Measurements from ENCODE around the gene ZNF688.
A peak's percentile ranks its signal among the peaks of the same experiment; 100 is the strongest.
"Not testable (repeated sequence)": the region's sequence is repeated elsewhere in the genome, so short reads cannot be mapped to it uniquely, and the experiment has no call there.

Gene ZNF688

GRCh38 chr16:30571445-30572322, at the start of gene ZNF688:
ZNF688 (minus strand) TSS chr16:30571714; CDS start chr16:30571629, 85 bp downstream.
- DNase-seq: peak; percentile 98

GRCh38 chr16:30620169-30620568, 48.7 kb upstream of the ZNF688 start:
- no peak for DNase-seq

GRCh38 chr16:30619638-30620037, 48.1 kb upstream of the ZNF688 start:
- no peak for DNase-seq

DNA sequence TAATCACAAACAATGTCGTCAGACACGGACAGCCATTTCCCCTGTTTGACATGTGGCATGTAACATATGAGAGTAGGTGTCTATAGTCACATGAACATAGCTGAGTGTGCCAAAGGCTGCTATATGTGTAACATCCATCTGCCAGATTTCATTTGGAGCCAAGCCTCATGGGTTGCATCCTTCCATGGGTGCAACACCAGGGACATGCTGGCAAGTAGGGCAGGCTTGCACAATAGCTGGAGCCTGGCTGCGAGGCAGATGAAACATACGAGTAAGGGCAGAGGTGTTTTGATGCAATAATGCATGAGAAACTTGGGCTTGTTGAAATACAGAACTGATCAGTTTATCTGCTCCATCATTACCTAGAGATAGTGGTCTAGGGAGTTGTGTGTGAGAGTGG, 47.7 kb upstream of the ZNF688 start:
- DNase-seq: no peak

- DNase-seq: peak; percentile 66
Observed at GRCh38 chr16:30615358-30616091, 44.0 kb upstream of the ZNF688 start.

GRCh38 chr16:30609926-30610839, 38.7 kb upstream of the ZNF688 start, which contains the start of gene ZNF689:
ZNF689 (minus strand) TSS chr16:30610389; CDS start chr16:30610041, 348 bp downstream.
- DNase-seq: peak; percentile 92

DNA sequence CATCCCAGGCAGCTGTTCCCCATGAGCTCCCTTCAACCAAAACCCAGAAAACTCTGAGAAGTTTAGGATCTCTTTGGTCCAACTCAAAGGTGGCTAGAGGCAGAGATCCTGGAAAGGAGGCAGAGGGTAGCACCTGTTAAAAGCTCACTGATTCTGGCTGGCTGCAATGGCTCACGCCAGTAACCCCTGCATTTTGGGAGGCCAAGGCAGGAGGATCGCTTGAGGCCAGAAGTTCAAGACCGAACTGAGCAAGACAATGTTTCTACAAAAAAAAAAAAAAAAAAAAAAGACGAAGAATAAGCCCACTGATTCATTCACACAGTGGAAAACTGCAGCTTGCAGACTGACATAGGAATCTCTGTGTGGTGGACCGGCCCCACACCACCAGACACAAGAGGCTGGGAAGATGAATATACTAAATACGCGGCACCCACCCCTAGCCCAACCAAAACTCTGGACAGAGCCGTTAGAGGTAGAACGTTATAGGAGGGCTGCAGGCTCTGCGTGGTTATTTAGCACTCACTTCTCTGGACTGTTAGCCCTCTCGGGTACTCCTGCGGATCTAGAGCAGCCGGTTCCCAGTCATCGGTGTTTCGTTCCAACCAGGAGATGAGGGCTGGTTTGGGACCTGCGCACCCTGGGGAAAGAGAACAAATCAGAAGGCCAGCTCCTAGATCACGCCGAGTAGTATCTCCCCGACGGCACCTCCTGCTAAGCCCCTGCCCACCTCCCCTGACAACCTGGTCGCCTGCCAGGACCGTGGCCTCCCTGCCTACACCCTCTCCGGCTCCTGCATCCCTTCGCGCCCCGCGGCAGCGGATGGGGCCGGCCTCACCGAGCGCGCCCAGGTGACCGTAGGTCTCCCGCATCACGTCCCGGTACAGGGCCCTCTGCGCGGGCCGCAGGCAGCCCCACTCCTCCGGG, 37.8 kb upstream of the ZNF688 start:
- DNase-seq: peak; percentile 23

GRCh38 chr16:30606004-30606403, 34.5 kb upstream of the ZNF688 start:
- DNase-seq: no peak

DNA sequence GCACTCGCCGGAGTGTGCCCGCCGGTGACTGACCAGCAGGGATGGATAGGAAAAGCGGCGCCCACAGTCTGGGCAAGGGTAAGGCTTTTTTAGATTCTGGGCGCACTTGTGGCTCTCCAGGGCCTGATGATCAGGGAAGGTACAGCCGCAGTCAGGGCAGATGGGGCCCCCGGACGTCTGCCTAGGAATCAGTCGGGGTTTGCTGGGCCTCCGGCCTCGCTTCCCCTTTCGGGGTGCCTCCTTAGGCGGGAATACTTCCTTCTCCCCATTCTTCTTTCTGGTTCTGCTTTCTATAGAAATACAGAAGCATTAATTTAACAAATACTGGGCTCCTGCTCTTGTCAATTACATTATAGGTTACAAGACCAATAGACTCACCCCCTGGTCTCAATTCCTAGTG, 33.6 kb upstream of the ZNF688 start:
- peak; percentile 37 for DNase-seq

DNA sequence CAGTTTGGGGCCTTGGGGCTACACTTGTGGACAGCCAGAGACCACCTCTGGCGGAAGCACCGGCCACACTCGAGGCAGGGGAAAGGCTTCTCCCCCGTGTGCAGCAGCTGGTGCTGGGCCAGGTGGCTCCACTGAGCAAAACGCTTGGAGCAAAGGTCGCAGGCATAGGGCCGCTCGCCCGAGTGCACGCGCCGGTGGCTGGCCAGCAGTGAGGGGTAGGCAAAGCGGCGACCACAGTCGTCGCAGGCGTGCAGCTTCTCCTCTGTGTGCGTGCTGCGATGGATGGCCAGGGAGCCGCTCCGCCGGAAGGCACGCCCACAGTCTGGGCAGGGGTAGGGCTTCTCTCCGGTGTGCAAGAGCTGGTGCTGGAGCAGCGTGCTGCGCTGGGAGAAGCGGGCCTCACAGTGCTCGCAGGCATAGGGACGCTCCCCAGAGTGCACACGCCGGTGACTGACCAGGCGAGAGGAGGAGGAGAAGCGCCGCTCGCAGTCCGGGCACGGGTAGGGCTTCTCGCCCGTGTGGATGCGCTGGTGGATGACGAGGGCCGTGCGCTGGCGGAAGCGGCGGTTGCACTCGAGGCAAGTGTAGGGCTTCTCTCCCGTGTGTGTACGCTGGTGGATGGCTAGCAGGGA, 32.9 kb upstream of the ZNF688 start:
- no peak for DNase-seq

DNA sequence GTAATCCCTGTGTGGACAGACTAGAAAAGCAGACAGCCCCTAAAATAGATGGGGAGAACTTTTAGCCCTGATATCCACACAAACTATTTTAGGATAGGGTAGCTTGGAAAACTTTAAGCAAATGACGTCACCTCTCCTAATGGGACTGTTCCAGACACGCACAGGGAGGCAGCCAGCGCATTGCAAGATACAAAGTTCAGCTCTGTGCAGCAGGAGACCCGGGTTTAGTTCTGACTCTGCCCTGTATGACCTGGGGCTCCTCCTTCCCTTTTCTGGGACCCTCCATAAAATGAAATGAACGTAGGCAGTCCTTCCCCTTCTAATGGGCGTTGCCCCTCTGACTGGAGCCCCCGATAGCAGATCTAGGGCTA, 32.4 kb upstream of the ZNF688 start:
- DNase-seq: no peak

DNA sequence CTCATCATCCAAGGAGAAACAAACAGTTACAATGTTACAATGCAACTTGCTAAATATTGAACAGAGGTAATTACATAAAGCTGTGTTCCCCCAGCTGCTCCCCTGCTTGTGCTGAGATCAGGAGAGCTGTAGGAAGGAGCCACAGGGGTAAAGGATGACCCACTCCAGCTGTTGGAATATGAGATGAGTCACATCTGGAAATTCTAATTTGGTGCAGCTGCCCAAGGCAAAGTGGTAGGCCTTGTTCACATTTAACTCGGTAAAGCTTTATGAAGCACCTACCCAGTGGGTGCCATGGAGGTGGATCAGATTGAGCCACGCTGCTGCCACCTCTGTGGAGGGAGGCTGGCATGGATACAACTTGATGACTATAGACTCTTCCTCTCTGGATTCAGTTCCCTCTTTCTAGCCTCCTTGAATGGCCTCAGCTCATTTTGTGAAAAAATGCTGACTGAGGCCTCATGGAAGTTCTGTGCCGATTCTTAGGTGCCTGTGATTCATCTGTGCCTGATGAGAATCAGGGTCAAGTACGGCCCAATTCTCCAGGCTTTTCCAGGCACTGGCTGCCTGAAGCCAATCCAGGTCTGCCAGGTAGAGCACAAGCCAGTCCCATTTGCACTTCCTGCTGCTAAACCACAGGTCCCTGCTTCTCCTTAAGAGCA, 31.2 kb upstream of the ZNF688 start:
- DNase-seq: no peak

DNA sequence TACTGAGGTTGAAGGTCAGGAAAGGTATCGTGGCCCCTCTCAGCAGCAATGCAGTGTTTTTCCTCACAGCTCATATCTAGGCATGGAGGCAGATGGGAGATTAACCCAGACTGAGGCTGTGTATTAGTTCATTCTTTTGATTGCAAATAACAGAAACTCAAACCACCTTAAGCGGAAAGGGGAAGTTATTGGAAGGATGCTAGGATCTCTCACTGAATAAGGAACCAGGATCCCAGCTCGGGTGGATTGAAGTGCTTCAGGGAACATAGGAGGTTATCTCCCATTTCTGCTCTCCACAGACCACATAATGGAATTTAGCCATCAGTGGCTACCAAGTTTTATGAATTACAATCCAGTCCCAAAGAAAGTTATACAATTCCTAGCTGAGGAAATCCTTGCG, 30.5 kb upstream of the ZNF688 start:
- no peak for DNase-seq

GRCh38 chr16:30600929-30601328, 29.4 kb upstream of the ZNF688 start:
- DNase-seq: no peak

DNA sequence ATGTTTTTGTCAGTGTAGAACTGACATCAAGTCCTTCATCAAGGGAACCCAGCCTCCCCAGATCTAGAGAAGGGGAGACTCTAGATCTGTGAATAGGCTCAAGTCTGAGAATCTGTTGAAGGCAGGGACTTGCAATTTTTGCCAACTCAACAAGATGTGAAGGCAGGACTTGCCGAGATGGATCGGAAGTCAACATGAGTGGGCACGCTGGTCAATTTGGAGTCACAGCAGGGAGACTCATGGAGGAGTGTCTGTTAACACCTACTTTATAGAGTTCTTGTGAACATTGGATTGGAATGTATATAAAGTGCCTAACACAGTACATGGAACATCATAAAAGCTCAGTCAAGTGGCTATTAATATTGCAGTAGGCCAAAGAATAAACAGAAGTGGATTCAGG, 28.7 kb upstream of the ZNF688 start:
- no peak for DNase-seq

DNA sequence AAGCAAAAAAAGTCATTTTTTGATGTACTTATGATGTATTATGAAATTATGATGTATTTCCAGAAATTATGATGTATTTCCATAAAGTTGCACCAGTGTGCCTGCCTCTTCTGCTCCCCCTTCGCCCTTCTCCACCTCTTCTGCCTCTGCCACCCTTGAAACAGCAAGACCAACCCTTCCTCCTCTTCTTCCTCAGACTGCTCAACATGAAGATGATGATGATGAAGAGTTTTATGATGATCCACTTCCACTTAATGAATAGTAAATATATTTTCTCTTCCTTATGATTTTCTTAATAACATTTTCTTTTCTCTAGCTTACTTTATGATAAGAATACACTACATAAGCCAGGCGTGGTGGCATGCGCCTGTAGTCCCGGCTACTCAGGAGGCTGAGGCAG, 21.4 kb upstream of the ZNF688 start:
- DNase-seq: no peak

GRCh38 chr16:30590869-30591268, 19.4 kb upstream of the ZNF688 start:
- not testable (repeated sequence) for DNase-seq

- not testable (repeated sequence) for DNase-seq
Observed at GRCh38 chr16:30589582-30589981, 18.1 kb upstream of the ZNF688 start.

DNA sequence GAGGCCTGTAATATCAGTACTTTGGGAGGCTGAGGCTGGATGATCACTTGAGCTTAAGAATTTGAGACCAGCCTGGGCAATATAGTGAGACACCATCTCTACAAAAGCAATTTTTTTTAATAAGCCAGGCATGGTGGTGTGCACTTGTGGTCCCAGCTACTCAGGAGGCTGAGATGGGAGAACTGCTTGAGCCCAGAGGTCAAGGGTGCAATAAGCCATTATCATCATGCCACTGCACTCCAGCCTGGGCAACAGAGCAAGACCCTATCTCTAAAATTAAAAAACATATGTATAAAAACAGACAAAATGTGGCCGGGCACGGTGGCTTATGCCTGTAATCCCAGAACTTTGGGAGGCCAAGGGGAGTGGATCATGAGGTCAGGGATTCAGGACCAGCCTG, 17.1 kb upstream of the ZNF688 start:
- DNase-seq: no peak

GRCh38 chr16:30585400-30586191, 14.1 kb upstream of the ZNF688 start, which contains the start of gene ZNF785:
ZNF785 (minus strand) TSS chr16:30585697; CDS start chr16:30585611, 86 bp downstream.
- peak; percentile 96 for DNase-seq

Measured in CD4-positive, alpha-beta T cell treated with Interleukin-15 for 1 hour (primary cell).